Measurements from ENCODE around the gene AKNA. TPM values are rescaled to one million over a fixed set of nuclear protein-coding genes. Genes with fewer than 3 reads are reported as not detected.

Gene AKNA
- total RNA-seq, 4 donors from 2014 or later = 34.8 to 63.2 (median 48.6) TPM

DNA sequence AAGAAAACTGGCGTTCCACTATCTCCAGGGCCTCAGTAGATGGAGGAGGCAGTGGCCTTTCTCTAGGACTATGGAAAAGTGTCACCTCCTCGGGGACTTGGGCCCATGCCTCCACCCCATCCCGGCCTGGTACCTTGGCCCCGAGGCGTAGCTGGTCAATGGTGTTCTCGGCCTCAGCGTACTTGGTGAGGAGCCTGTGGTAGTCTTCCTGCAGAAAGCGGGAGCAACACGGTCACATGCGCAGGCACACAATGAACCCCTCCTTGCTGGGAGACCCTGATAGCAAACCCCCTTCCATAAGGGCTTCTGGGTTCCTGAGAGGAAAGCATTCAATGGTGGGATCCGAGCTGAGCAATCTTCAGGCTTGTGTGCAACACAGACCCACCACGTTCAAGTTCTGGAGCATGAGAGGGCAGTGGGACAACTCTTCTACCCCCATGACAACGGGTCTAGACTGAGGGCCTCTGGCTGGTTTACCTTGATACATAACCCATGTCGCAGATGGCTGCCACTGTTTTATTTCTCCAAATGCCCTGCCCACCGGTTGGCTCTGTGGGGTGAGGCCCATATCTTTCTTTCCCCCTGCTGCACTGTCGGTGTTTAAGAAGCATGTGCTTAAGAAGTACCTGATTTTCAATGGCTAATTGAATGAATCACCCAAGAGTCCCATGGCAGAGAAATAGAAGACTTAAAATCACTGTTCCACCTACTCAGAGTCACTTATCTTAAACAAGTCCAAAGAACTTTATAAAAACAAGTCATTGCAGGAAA is 13.6 kb downstream of the AKNA start:
- Histone ChIP-seq H3K4me3 (no peak overlapping the region), H3K4me1 (peaks cover 5 to 31% (median 7%) of the 10 kb centered on the region in 4 donors), H3K36me3 (peaks cover 0 to 13% (median 0%) of the 10 kb centered on the region in 4 donors), H3K27me3 (no peaks in the 10 kb centered on the region), H3K9me3 (no peaks in the 10 kb centered on the region), H3K27ac (peak overlapping the region; percentile 60 to 80 (median 76))
- no peak for DNase-seq
- in situ Hi-C loops (cut with MboI; ENCODE audit: low pct_ligation_motif_present in 1 of 4, low pct_unique_long_range_greater_than_20kb in 1 of 4, low sequenced_read_pairs in 3 of 4) (no loop called here), intact Hi-C loops (cut with DNase I; ENCODE audit: low total_unique reads) (no loop called here)
- TF ChIP-seq, protein P1, sequence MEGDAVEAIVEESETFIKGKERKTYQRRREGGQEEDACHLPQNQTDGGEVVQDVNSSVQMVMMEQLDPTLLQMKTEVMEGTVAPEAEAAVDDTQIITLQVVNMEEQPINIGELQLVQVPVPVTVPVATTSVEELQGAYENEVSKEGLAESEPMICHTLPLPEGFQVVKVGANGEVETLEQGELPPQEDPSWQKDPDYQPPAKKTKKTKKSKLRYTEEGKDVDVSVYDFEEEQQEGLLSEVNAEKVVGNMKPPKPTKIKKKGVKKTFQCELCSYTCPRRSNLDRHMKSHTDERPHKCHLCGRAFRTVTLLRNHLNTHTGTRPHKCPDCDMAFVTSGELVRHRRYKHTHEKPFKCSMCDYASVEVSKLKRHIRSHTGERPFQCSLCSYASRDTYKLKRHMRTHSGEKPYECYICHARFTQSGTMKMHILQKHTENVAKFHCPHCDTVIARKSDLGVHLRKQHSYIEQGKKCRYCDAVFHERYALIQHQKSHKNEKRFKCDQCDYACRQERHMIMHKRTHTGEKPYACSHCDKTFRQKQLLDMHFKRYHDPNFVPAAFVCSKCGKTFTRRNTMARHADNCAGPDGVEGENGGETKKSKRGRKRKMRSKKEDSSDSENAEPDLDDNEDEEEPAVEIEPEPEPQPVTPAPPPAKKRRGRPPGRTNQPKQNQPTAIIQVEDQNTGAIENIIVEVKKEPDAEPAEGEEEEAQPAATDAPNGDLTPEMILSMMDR (IDR thresholded peaks at IDR 0.05) = no peak
- TF ChIP-seq POLR2A (IDR thresholded peaks at IDR 0.05) = no peak
- TF ChIP-seq EP300 (IDR thresholded peaks at IDR 0.05; ENCODE audit: low read depth) = no peak
- no peak for TF ChIP-seq POLR2AphosphoS5 (IDR thresholded peaks at IDR 0.05)
- WGBS, 2 donors (ENCODE audit: low coverage in 1 of 2) = 87% methylated on average over 16 of the region's 16 CpGs; no CpG with 5 or more reads in 1 of the 2 donors

DNA sequence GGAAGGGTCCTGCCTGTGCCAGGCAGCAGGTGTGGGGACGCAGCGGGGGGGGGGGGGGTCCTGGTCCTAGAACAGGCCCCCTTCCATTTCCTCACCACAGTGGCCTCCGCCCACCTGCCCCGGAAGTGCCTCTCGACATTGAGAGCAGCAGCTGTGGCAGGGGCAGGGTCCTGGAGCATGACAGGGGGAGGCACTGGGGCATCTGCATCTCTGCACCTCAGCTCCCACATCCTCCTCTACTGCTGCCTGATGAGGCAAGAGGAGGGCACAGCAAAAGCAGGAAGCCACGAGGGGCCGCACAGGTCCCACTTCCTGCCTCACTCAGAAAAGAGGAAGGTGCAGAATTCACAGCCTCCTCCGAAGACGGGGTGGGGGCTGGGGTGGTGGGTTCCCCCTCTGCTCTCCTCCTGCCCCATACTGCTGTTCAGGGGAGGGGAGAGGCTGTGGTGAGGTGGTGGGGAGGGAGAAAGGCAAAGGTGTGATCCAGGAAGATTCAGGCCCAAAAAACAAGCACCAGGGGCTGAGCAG is 14.8 kb downstream of the AKNA start:
- H3K27me3 ChIP-seq = no peaks in the 10 kb centered on the region
- peak; percentile 83 for DNase-seq
- no peak overlapping the region for H3K4me3 ChIP-seq
- peak overlapping the region; percentile 60 to 80 (median 76) for H3K27ac ChIP-seq
- in situ Hi-C loops (cut with MboI; ENCODE audit: low pct_ligation_motif_present in 1 of 4, low pct_unique_long_range_greater_than_20kb in 1 of 4, low sequenced_read_pairs in 3 of 4) = no loop called here
- intact Hi-C loops (cut with DNase I; ENCODE audit: low total_unique reads) = no loop called here
- peaks cover 0 to 11% (median 0%) of the 10 kb centered on the region in 4 donors for H3K36me3 ChIP-seq
- TF ChIP-seq POLR2A (IDR thresholded peaks at IDR 0.05) (no peak), POLR2AphosphoS5 (IDR thresholded peaks at IDR 0.05) (peak in 2 of 3 donors; percentile 27 to 48)
- TF ChIP-seq, protein P1 (IDR thresholded peaks at IDR 0.05) = no peak
- H3K9me3 ChIP-seq = no peaks in the 10 kb centered on the region
- WGBS, 2 donors (ENCODE audit: low coverage in 1 of 2) = 50 to 78% methylated on average over 2 to 9 of the region's 9 CpGs
- peaks cover 5 to 38% (median 7%) of the 10 kb centered on the region in 4 donors for H3K4me1 ChIP-seq

DNA sequence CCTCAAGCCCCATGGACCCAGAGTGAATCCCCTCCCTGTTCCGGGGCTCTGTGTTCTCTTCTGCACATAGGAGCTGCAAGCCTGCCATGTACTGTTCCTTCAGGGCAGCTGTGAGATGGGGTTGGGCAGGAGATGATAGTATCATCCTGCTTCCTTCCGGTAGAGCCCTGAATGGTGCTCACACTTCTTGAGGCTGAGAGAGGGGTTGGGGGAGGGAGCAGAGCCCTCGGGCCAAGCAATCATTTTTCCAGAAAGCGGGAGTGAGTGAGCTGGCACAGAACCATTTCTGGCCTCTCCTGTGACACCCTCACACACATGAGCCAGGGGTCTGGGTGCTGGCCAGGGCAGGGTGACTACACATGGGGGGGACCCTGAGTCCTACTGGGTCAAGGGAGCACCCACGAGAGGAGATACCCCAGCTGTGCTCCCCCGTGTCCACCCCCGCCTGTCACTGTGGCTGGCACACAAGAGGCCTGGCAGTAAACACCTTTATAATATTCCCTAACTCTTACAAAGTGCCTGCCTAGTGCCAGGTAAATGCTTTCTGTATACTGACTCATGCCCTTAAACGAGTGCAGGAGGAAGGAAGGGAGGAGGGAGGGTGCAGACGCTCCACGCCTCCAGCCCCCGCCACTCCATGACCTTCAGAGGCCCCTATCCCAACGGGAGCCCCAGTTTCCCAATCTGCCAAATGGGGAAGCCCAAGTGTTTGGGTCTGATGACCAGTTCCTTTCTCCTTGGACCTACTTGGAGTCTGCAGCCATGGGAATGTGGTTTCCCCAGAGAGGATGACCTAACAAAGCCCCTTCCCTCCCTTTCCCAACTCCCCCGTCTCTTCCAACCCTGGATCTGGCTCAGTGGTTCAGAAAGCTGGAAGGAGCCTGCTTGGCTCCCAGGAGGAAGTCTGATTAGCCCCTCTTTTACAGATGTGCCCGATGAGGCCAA is 15.5 kb downstream of the AKNA start:
- Histone ChIP-seq H3K27me3 (no peaks in the 10 kb centered on the region), H3K4me1 (peaks cover 5 to 45% (median 8%) of the 10 kb centered on the region in 4 donors), H3K36me3 (peaks cover 0 to 9% (median 0%) of the 10 kb centered on the region in 4 donors), H3K27ac (peak overlapping the region; percentile 60 to 80 (median 76)), H3K4me3 (no peak overlapping the region), H3K9me3 (no peaks in the 10 kb centered on the region)
- TF ChIP-seq, protein P1 (IDR thresholded peaks at IDR 0.05) = no peak
- peak in 2 of 3 donors; percentile 26 to 44 for TF ChIP-seq POLR2AphosphoS5 (IDR thresholded peaks at IDR 0.05)
- peak; percentile 47 for TF ChIP-seq POLR2A (IDR thresholded peaks at IDR 0.05)
- intact Hi-C loops (cut with DNase I; ENCODE audit: low total_unique reads) (no loop called here), in situ Hi-C loops (cut with MboI; ENCODE audit: low pct_ligation_motif_present in 1 of 4, low pct_unique_long_range_greater_than_20kb in 1 of 4, low sequenced_read_pairs in 3 of 4) (no loop called here)
- 20 to 52% methylated on average over 1 to 14 of the region's 14 CpGs for WGBS, 2 donors (ENCODE audit: low coverage in 1 of 2)
- peak; percentile 45 for DNase-seq
